Measurements from ENCODE around the gene ANKRD9.
"Not testable (repeated sequence)": the region's sequence is repeated elsewhere in the genome, so short reads cannot be mapped to it uniquely, and the experiment has no call there.

ANKRD9 gene

GRCh38 chr14:102509746-102510615 is at the start of gene ANKRD9:
Gene ANKRD9 (minus strand): TSS chr14:102509776. CDS start chr14:102507889, 1,887 bp downstream.
- DNase-seq (ENCODE audit: low spot score) = peak; percentile 94
- H3K36me3 Mint-ChIP-seq (ENCODE audit: low read depth) = peaks cover 5% of the 10 kb centered on the region
- H3K9me3 Mint-ChIP-seq = no peaks in the 10 kb centered on the region
- peaks cover 2% of the 10 kb centered on the region for H3K27me3 Mint-ChIP-seq (ENCODE audit: low read depth)
- H3K27ac Mint-ChIP-seq = peak within 1 kb of the TSS; percentile 36
- peak within 1 kb of the TSS; percentile 83 for H3K4me3 Mint-ChIP-seq
- peaks cover 11% of the 10 kb centered on the region for H3K4me1 Mint-ChIP-seq (ENCODE audit: low read depth)

DNA sequence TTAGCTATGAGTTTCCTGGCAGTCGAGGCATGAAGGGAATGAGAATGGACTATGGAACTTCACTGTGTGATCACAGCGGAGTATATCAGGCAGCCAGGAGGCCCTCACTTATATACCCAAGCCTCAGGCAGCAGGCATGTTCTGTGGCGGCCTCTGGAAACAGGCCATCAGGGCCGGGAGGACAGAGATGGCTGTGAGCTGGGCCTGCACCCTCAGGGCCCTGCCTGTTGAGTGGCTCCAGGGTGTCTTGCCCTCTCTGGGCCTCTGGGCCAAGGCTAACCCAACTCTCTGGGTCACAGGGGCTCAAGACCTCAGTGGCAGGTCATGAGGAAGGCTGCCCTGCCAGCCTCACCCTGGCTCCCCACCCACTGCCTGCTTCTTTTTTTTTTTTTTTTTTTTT is 49.0 kb upstream of the ANKRD9 start:
- Mint-ChIP-seq H3K9me3 (no peaks in the 10 kb centered on the region), H3K36me3 (ENCODE audit: low read depth) (no peaks in the 10 kb centered on the region), H3K4me1 (ENCODE audit: low read depth) (no peaks in the 10 kb centered on the region), H3K27me3 (ENCODE audit: low read depth) (no peaks in the 10 kb centered on the region), H3K27ac (no peak overlapping the region), H3K4me3 (no peak overlapping the region)
- DNase-seq (ENCODE audit: low spot score) = no peak

DNA sequence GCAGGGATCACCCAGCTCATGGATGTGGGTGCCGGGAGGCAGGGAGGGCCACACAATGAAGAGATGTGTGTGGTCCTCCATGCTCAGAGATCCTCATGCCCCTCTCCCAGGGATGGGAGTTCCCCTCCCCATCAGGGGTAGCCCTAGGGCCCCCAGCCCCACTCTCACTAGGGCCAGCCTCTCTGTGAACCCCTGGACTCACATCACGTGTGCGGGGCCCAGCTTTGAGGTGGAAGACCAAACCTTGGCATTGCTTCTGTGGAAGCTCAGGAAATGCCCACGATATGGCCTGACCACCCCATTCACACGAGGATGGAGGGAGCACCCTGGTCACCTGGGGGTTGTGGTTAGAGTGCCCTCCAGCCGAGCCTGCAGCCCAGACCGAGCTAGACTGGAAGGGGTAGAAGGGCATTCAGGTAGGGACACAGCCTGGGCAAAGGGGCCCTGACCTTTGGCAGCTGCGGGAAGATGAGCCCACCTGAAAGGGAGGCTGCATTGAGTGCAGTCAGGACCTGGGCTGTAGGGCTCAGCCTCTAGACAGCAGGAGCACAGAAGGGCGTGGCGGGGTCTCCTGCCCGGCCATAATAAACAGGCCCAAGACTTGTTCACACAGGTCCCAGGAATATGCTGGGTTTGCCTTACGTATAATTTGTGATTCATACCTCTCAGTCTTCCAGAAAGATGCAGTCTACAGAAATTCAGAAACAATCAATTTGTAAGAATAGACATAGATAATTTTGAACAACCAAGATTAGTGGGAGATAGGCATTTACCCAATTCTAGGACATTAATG is 48.1 kb upstream of the ANKRD9 start:
- Mint-ChIP-seq H3K36me3 (ENCODE audit: low read depth) (no peaks in the 10 kb centered on the region), H3K27me3 (ENCODE audit: low read depth) (no peaks in the 10 kb centered on the region), H3K9me3 (no peaks in the 10 kb centered on the region), H3K4me1 (ENCODE audit: low read depth) (no peaks in the 10 kb centered on the region), H3K4me3 (no peak overlapping the region), H3K27ac (no peak overlapping the region)
- no peak for DNase-seq (ENCODE audit: low spot score)

GRCh38 chr14:102556098-102556677 is 46.6 kb upstream of the ANKRD9 start:
- Mint-ChIP-seq H3K36me3 (ENCODE audit: low read depth) (no peaks in the 10 kb centered on the region), H3K4me1 (ENCODE audit: low read depth) (no peaks in the 10 kb centered on the region), H3K27me3 (ENCODE audit: low read depth) (no peaks in the 10 kb centered on the region), H3K27ac (no peak overlapping the region), H3K9me3 (no peaks in the 10 kb centered on the region), H3K4me3 (no peak overlapping the region)
- DNase-seq (ENCODE audit: low spot score) = no peak

- peak overlapping the region; percentile 64 for H3K4me3 Mint-ChIP-seq
- H3K36me3 Mint-ChIP-seq (ENCODE audit: low read depth) = no peaks in the 10 kb centered on the region
- no peaks in the 10 kb centered on the region for H3K9me3 Mint-ChIP-seq
- H3K27me3 Mint-ChIP-seq (ENCODE audit: low read depth) = no peaks in the 10 kb centered on the region
- H3K27ac Mint-ChIP-seq = peak overlapping the region; percentile 74
- no peaks in the 10 kb centered on the region for H3K4me1 Mint-ChIP-seq (ENCODE audit: low read depth)
- DNase-seq (ENCODE audit: low spot score) = peak; percentile 40
These were observed 45.5 kb upstream of the ANKRD9 start for GRCh38 chr14:102554821-102555819.

DNA sequence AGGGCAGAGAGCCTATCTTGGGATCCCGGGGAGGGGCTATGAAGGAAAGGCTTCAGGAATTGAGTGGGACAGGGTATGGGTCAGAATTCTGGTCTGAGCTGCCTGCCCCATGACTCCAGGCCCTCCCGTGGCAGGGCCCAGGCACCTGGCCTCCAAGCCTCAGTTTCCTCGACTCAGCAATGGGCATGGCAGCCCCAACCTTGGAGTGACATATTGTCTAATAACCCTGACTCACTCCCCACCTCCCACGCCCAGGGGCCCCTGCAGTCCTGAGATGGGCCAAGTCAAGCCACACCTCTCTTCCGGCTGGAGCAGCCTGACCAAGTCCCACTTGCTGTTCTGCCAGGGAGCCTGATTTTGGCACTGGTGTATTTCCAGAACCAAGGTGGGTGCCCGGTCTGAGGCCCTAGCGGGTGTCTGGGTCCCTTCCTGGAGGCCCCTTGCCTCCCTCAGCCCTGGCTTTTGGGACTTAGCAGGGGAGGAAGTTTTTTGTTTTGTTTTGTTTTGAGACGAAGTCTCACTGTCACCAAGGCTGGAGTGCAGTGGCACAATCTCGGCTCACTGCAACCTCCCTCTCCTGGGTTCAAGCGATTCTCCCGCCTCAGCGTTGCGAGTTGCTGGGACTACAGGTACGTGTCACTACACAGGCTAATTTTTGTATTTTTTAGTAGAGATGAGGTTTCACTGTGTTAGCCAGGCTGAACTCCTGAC is 42.6 kb upstream of the ANKRD9 start:
- Mint-ChIP-seq H3K4me1 (ENCODE audit: low read depth) (no peaks in the 10 kb centered on the region), H3K36me3 (ENCODE audit: low read depth) (no peaks in the 10 kb centered on the region), H3K27ac (no peak overlapping the region), H3K27me3 (ENCODE audit: low read depth) (peaks cover 12% of the 10 kb centered on the region), H3K9me3 (peaks cover 6% of the 10 kb centered on the region), H3K4me3 (no peak overlapping the region)
- no peak for DNase-seq (ENCODE audit: low spot score)

DNA sequence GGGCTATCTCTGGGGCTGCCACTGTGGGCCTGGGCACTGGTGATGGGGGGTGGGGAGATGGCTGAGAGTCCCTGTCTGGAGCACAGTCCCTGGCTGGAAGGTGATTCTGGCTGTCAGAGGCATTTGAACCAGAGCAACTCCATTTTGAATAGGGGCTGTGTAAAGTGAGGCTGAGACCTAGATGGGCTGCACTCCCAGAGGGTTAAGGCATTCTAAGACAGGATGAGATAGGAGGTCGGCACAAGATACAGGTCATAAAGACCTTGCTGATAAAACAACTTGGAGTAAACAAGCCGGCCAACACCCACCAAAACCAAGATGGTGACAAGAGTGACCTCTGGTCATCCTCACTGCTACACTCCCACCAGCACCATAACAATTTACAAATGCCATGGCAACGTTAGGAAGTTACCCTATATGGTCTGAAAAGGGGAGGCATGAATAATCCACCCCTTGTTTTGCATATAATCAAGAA is 41.4 kb upstream of the ANKRD9 start:
- H3K4me1 Mint-ChIP-seq (ENCODE audit: low read depth); H3K36me3 Mint-ChIP-seq (ENCODE audit: low read depth); H3K9me3 Mint-ChIP-seq; H3K4me3 Mint-ChIP-seq; H3K27ac Mint-ChIP-seq; DNase-seq (ENCODE audit: low spot score): not testable (repeated sequence)
- H3K27me3 Mint-ChIP-seq (ENCODE audit: low read depth) = peaks cover 18% of the 10 kb centered on the region

DNA sequence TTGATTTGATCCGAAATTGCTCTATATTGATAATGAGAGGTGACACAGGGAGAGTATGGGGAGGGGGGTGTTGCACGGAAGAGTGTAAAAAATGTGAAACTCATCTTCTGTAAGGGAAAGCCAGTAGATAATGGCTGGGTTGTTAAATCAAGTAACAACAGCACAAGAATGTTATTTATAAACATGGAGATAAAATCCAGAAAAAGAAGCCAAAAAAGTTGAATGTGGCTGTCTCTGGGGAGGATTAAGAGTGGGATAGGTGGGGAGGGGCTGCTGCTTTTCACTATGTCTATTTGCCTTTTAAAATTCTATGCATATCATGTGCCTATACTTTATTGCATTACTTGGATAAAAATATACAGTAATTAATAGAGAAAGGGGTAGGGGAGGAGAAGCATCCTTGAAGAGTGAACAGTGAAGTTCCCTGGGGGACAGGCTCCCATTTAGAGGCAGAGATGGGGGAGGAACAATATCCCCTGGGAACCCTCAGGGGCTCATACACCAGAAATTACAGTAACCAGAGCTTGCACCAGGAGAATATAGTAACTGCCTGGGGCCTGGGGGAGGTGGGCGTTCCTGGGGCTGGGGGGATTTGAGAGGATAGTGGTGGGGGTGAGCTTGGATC is 39.2 kb upstream of the ANKRD9 start:
- no peaks in the 10 kb centered on the region for H3K36me3 Mint-ChIP-seq (ENCODE audit: low read depth)
- peaks cover 32% of the 10 kb centered on the region for H3K27me3 Mint-ChIP-seq (ENCODE audit: low read depth)
- DNase-seq (ENCODE audit: low spot score) = no peak
- no peak overlapping the region for H3K4me3 Mint-ChIP-seq
- H3K27ac Mint-ChIP-seq = no peak overlapping the region
- H3K4me1 Mint-ChIP-seq (ENCODE audit: low read depth) = peaks cover 4% of the 10 kb centered on the region
- H3K9me3 Mint-ChIP-seq = peaks cover 6% of the 10 kb centered on the region

- H3K36me3 Mint-ChIP-seq (ENCODE audit: low read depth) = no peaks in the 10 kb centered on the region
- DNase-seq (ENCODE audit: low spot score) = no peak
- peaks cover 6% of the 10 kb centered on the region for H3K9me3 Mint-ChIP-seq
- H3K27me3 Mint-ChIP-seq (ENCODE audit: low read depth) = peaks cover 43% of the 10 kb centered on the region
- H3K27ac Mint-ChIP-seq = no peak overlapping the region
- peak overlapping the region; percentile 60 for H3K4me3 Mint-ChIP-seq
- peaks cover 4% of the 10 kb centered on the region for H3K4me1 Mint-ChIP-seq (ENCODE audit: low read depth)
These were observed 36.1 kb upstream of the ANKRD9 start for GRCh38 chr14:102545461-102546265.

DNA sequence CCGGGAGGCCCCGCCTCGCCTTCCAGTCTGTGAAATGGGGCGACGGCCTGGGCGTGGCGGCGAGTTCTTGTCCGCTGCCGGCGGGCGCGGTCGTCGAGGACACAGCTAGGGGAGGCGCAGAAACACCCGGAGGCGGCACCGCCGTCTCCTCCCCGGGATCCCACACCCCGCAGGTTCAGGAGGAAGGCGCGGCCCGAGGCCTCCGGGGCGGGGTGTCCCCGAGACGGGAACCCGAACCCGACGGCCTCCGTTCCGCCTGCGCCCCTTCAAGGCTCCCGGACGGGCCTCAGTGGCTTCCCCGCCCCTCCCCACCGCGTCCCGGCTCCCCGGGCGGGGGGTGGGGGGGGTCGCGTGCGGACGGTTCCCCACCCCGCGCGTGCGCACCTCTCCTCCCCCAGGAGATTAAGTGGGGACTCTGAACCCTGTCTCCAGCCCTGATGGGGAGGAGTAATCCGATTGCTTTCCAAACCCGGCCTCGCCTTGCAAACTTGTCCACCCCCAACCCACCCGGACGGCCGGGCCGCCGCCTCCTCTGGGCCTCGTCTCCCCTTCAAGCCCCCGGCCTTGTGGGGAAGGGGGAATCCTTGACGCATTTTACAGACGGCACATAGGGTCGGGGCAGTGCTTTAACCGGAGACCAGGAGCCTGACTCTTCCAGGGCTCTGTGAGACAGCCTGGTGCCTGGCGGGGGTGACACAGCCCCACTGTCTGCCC is 35.3 kb upstream of the ANKRD9 start:
- Mint-ChIP-seq H3K36me3 (ENCODE audit: low read depth) (no peaks in the 10 kb centered on the region), H3K27ac (no peak overlapping the region), H3K27me3 (ENCODE audit: low read depth) (peaks cover 43% of the 10 kb centered on the region), H3K4me3 (peak overlapping the region; percentile 60), H3K4me1 (ENCODE audit: low read depth) (peaks cover 4% of the 10 kb centered on the region), H3K9me3 (peaks cover 6% of the 10 kb centered on the region)
- peak; percentile 39 for DNase-seq (ENCODE audit: low spot score)

DNA sequence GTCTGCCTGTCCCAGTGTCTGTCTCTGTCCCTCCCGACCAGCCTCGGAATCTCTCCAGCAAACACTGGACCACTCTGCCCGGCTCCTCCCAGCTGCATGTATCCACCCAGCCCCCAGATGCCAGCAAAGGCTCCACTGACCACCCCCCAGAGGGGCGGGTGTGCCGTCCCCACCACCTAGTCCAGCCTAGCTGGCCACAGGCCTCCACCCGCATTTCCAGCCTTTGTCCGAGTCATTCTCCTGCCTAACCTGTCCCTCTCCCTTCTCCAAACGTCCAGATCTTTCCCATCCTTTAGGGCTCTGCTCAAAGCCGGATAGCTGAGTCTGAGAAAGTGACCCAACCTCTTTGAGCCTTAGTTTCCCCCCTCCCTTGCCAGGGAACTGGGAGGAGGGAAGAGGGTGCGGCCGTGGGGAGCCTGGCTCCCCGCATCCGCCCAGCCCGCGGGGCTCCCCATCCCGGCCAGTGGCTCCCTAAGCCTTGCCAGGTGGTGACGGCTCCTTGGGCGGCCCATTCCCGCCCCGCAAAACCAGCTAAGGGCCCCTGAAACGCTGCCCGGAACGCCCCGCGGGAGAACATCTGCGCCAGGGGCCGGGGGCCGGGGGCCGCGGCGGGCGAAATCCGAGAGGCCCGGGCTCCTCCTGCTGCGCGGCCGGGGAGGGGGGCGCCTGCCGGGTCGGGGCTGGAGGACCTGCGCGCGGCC is 34.6 kb upstream of the ANKRD9 start:
- peaks cover 4% of the 10 kb centered on the region for H3K4me1 Mint-ChIP-seq (ENCODE audit: low read depth)

More for the DNA sequence above, 34.6 kb upstream of the ANKRD9 start:
- Mint-ChIP-seq H3K36me3 (ENCODE audit: low read depth) (no peaks in the 10 kb centered on the region), H3K9me3 (peaks cover 6% of the 10 kb centered on the region), H3K27ac (peak overlapping the region; percentile 45), H3K27me3 (ENCODE audit: low read depth) (peaks cover 43% of the 10 kb centered on the region), H3K4me3 (peak overlapping the region; percentile 51)
- no peak for DNase-seq (ENCODE audit: low spot score)
